GF-D8 (cell line): Measurements from ENCODE around the gene DEUP1.
"Not testable (repeated sequence)": the region's sequence is repeated elsewhere in the genome, so short reads cannot be mapped to it uniquely, and the experiment has no call there.

Experiments
- DNase-seq: peaks from one replicate; lab custom pipeline; 2025; lab: John Stamatoyannopoulos, UW

Gene DEUP1

GRCh38 chr11:93330446-93330984 is at the start of gene DEUP1:
Gene DEUP1 (plus strand): TSS chr11:93330742. CDS start chr11:93332260, 1,518 bp downstream.
- DNase-seq: no peak

- DNase-seq: no peak
Measured at GRCh38 chr11:93285430-93285829, 45.1 kb upstream of the DEUP1 start.

- no peak for DNase-seq
Measured at GRCh38 chr11:93287434-93287833, 43.1 kb upstream of the DEUP1 start.

GRCh38 chr11:93288079-93288478 is 42.5 kb upstream of the DEUP1 start:
- DNase-seq: no peak

GRCh38 chr11:93288767-93289166 is 41.8 kb upstream of the DEUP1 start:
- DNase-seq: no peak

GRCh38 chr11:93289782-93290463 is 40.6 kb upstream of the DEUP1 start:
- no peak for DNase-seq

- DNase-seq: no peak
Measured at GRCh38 chr11:93291110-93291509, 39.4 kb upstream of the DEUP1 start.

GRCh38 chr11:93291898-93292297 is 38.6 kb upstream of the DEUP1 start:
- no peak for DNase-seq

- no peak for DNase-seq
Measured at GRCh38 chr11:93295921-93296575, 34.5 kb upstream of the DEUP1 start.

GRCh38 chr11:93303689-93304088 is 26.9 kb upstream of the DEUP1 start:
- no peak for DNase-seq

GRCh38 chr11:93314399-93314798 is 16.1 kb upstream of the DEUP1 start:
- not testable (repeated sequence) for DNase-seq

- no peak for DNase-seq
Measured at GRCh38 chr11:93319224-93319839, 11.2 kb upstream of the DEUP1 start.

- DNase-seq: no peak
Measured at GRCh38 chr11:93320230-93320629, 10.3 kb upstream of the DEUP1 start.

GRCh38 chr11:93322207-93322606 is 8.3 kb upstream of the DEUP1 start:
- DNase-seq: no peak

- DNase-seq: no peak
Measured at GRCh38 chr11:93323747-93324146, 6.8 kb upstream of the DEUP1 start.

- no peak for DNase-seq
Measured at GRCh38 chr11:93324500-93324899, 6.0 kb upstream of the DEUP1 start.

GRCh38 chr11:93326681-93327080 is 3.9 kb upstream of the DEUP1 start:
- DNase-seq: no peak

- DNase-seq: no peak
Measured at GRCh38 chr11:93329936-93330445, 551 bp upstream of the DEUP1 start.

- DNase-seq: no peak
Measured at GRCh38 chr11:93340223-93340622, 9.7 kb downstream of the DEUP1 start.

- no peak for DNase-seq
Measured at GRCh38 chr11:93344855-93345333, 14.4 kb downstream of the DEUP1 start.

- DNase-seq: no peak
Measured at GRCh38 chr11:93348930-93349329, 18.4 kb downstream of the DEUP1 start.

GRCh38 chr11:93350835-93351234 is 20.3 kb downstream of the DEUP1 start:
- no peak for DNase-seq

GRCh38 chr11:93359396-93359795 is 28.9 kb downstream of the DEUP1 start:
- DNase-seq: no peak
